Skeletal muscle tissue (tissue), 4 donors: ENCODE results near the gene CTTNBP2. TPM values are rescaled to one million over a fixed set of nuclear protein-coding genes. Genes with fewer than 3 reads are reported as not detected.

Experiments used
- H3K27ac ChIP-seq: one replicate; pipeline ENCODE4 v1.7.0; 2013; ENCODE audit warnings: mild to moderate bottlenecking, low read depth, low read length, inconsistent platforms
- H3K27me3 ChIP-seq, 3 donors: one replicate each; pipeline ENCODE4 v1.7.0; 2013; ENCODE audit warnings: low read length in 3 of 3; ENCODE audit not compliant: control insufficient read depth in 3 of 3, insufficient read depth in 3 of 3
- H3K36me3 ChIP-seq, 3 donors: one replicate each; pipeline ENCODE4 v1.7.0; 2013; ENCODE audit warnings: low read length in 3 of 3; ENCODE audit not compliant: control insufficient read depth in 3 of 3, insufficient read depth in 3 of 3
- H3K4me1 ChIP-seq, 3 donors: one replicate each; pipeline ENCODE4 v1.7.0; 2013; ENCODE audit warnings: low read length in 3 of 3, mild to moderate bottlenecking in 3 of 3; ENCODE audit not compliant: control insufficient read depth in 3 of 3, insufficient read depth in 3 of 3
- H3K4me3 ChIP-seq, 3 donors: one replicate each; pipeline ENCODE4 v1.7.0; 2013; ENCODE audit warnings: low read length in 3 of 3
- H3K9ac ChIP-seq, 3 donors: one replicate each; pipeline ENCODE4 v1.7.0; 2013; ENCODE audit warnings: low read length in 3 of 3, mild to moderate bottlenecking in 3 of 3, moderate library complexity in 2 of 3, low read depth in 1 of 3
- H3K9me3 ChIP-seq, 3 donors: one replicate each; pipeline ENCODE4 v1.7.0; 2013; ENCODE audit warnings: low read length in 3 of 3; ENCODE audit not compliant: control insufficient read depth in 3 of 3
- total RNA-seq: library from RNA; depleted of rRNA; stranded (reverse); fragments of >200 nt; gene quantifications from one replicate; pipeline ENCODE4 v1.2.3, GENCODE V29; 2014
- donor health status: Osteomylitis.

Gene CTTNBP2
- total RNA-seq, 1 donor from 2014 or later, result 1.6 TPM

- peaks cover 0 to 3% (median 0%) of the 10 kb centered on the region in 3 donors for H3K9me3 ChIP-seq
- no peak overlapping the region for H3K9ac ChIP-seq
- H3K4me1 ChIP-seq, result no peaks in the 10 kb centered on the region
- no peak overlapping the region for H3K4me3 ChIP-seq
- H3K27ac ChIP-seq, result no peak overlapping the region
- no peaks in the 10 kb centered on the region for H3K27me3 ChIP-seq
- no peaks in the 10 kb centered on the region for H3K36me3 ChIP-seq
Measured at GRCh38 chr7:117793976-117794375, 79.3 kb downstream of the CTTNBP2 start.

DNA sequence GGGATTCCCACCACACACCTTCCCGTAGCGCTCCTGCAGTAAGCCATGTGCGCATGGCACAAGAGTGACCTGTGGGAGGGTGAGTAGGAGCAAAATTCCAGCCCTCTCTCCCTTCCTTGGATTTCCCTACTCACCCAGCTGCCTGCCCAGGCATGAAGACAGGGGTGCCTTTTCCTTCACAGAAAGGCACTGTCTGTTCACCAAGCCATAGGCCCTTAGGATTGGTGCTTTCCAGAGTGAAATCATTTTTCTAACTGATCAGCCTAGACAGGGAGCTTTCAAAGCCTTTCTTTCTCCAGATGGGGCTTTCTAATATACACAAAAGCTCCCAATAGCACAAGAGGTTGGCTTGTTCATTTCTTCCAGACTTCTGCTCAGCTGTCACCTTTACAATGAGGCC lies 79.7 kb downstream of the CTTNBP2 start:
- H3K36me3 ChIP-seq, result no peaks in the 10 kb centered on the region
- H3K27ac ChIP-seq, result no peak overlapping the region
- peaks cover 0 to 3% (median 0%) of the 10 kb centered on the region in 3 donors for H3K9me3 ChIP-seq
- no peak overlapping the region for H3K4me3 ChIP-seq
- no peak overlapping the region for H3K9ac ChIP-seq
- H3K27me3 ChIP-seq, result no peaks in the 10 kb centered on the region
- H3K4me1 ChIP-seq, result no peaks in the 10 kb centered on the region

GRCh38 chr7:117791877-117792780 lies 81.1 kb downstream of the CTTNBP2 start:
- no peak overlapping the region for H3K9ac ChIP-seq
- H3K27me3 ChIP-seq, result no peaks in the 10 kb centered on the region
- no peak overlapping the region for H3K27ac ChIP-seq
- peaks cover 0 to 3% (median 0%) of the 10 kb centered on the region in 3 donors for H3K9me3 ChIP-seq
- H3K36me3 ChIP-seq, result no peaks in the 10 kb centered on the region
- no peak overlapping the region for H3K4me3 ChIP-seq
- no peaks in the 10 kb centered on the region for H3K4me1 ChIP-seq

DNA sequence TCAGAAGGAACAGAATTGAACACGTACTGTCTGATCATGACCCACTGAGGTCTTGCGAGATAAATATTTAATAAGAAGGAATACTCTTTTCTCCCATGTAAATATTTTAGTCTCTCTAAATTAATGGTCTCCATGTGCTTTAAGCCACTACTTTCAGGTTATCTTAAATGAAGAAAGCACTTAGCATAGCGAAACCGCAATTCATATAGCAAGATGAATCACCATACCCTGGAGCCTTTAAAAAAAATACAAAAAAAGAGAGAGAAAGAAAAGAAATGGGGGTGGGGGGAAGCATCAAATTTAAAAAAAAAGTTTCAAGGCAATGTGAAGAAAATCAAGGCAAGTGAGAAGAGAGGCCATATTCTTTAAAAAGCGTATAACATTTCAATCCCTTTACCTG lies 82.5 kb downstream of the CTTNBP2 start:
- no peaks in the 10 kb centered on the region for H3K4me1 ChIP-seq
- no peak overlapping the region for H3K27ac ChIP-seq
- H3K9ac ChIP-seq, result no peak overlapping the region
- H3K27me3 ChIP-seq, result no peaks in the 10 kb centered on the region
- H3K36me3 ChIP-seq, result no peaks in the 10 kb centered on the region
- H3K9me3 ChIP-seq, result peaks cover 0 to 3% (median 0%) of the 10 kb centered on the region in 3 donors
- no peak overlapping the region for H3K4me3 ChIP-seq

DNA sequence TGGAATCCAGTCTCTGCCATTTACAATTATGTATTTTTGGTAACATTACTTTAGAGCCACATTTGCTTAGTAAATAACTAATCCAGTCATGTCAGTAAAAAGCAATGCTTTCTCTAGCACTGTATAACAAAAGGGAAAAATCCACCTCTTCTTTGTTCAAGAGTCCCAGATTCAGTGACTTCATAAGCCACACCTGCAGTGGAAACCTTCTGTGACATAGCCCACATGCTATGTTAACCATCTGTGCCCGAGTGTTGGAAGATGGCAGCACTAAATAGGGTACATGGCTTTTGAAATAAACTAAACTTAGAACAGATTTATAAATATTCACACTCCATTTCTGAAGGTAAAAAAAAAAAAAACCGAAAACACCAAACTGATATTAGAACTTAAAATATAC lies 83.0 kb downstream of the CTTNBP2 start:
- peaks cover 0 to 3% (median 0%) of the 10 kb centered on the region in 3 donors for H3K9me3 ChIP-seq
- no peaks in the 10 kb centered on the region for H3K27me3 ChIP-seq
- no peak overlapping the region for H3K9ac ChIP-seq

GRCh38 chr7:117785431-117785830 lies 87.8 kb downstream of the CTTNBP2 start:
- H3K36me3 ChIP-seq, result no peaks in the 10 kb centered on the region
- no peak overlapping the region for H3K27ac ChIP-seq
- no peak overlapping the region for H3K4me3 ChIP-seq
- no peaks in the 10 kb centered on the region for H3K4me1 ChIP-seq
- no peak overlapping the region for H3K9ac ChIP-seq
- H3K9me3 ChIP-seq, result no peaks in the 10 kb centered on the region
- no peaks in the 10 kb centered on the region for H3K27me3 ChIP-seq

More for the DNA sequence above, 83.0 kb downstream of the CTTNBP2 start:
- no peaks in the 10 kb centered on the region for H3K36me3 ChIP-seq
- no peaks in the 10 kb centered on the region for H3K4me1 ChIP-seq
- no peak overlapping the region for H3K4me3 ChIP-seq
- H3K27ac ChIP-seq, result no peak overlapping the region

DNA sequence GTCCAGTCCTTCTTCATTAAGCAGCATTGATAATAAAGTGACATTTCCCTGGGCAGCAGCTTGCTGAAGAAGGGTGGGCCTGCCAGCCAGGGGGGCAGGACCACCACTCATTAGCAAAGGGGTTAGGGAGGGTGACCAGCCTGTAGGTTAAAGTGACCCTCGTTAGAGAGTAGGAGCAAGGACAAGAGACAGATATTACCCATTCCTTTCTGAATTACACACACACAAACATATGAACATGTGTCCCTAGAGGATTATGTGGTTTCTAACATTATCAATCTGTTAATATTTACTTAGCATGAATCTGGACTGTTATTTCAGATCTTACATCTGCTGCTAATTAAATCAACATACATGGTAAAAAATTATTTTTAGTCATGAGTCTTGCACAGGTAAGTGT lies 88.9 kb downstream of the CTTNBP2 start:
- H3K36me3 ChIP-seq, result no peaks in the 10 kb centered on the region
- H3K27ac ChIP-seq, result no peak overlapping the region
- H3K9me3 ChIP-seq, result no peaks in the 10 kb centered on the region
- H3K4me3 ChIP-seq, result no peak overlapping the region
- no peak overlapping the region for H3K9ac ChIP-seq
- no peaks in the 10 kb centered on the region for H3K27me3 ChIP-seq
- H3K4me1 ChIP-seq, result no peaks in the 10 kb centered on the region

- H3K4me3 ChIP-seq, result no peak overlapping the region
- no peaks in the 10 kb centered on the region for H3K27me3 ChIP-seq
- no peak overlapping the region for H3K27ac ChIP-seq
- no peaks in the 10 kb centered on the region for H3K4me1 ChIP-seq
- H3K9me3 ChIP-seq, result no peaks in the 10 kb centered on the region
- no peaks in the 10 kb centered on the region for H3K36me3 ChIP-seq
- no peak overlapping the region for H3K9ac ChIP-seq
Measured at GRCh38 chr7:117782761-117783160, 90.5 kb downstream of the CTTNBP2 start.

DNA sequence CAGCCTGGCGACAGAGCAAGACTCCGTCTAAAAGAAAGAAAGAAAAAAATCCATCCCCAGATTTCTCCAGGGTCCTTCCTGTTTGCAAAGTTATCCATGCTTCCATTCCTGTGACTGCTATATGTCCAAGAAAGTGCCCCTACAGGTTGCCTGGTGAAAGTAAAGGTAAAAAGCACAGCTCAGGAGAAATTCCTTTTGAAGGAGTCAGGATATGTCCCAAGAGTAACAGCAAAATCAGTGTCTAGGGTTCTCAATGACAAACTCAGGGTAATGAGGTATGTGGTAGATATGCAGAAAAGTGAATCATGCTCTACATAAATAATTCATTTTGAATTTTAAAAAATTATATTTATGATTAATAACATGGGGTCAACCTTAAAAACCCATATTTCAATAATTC lies 91.5 kb downstream of the CTTNBP2 start:
- no peaks in the 10 kb centered on the region for H3K4me1 ChIP-seq
- no peak overlapping the region for H3K4me3 ChIP-seq
- H3K27me3 ChIP-seq, result no peaks in the 10 kb centered on the region
- H3K9me3 ChIP-seq, result no peaks in the 10 kb centered on the region
- no peaks in the 10 kb centered on the region for H3K36me3 ChIP-seq
- H3K9ac ChIP-seq, result no peak overlapping the region
- no peak overlapping the region for H3K27ac ChIP-seq

- Histone ChIP-seq H3K9ac (no peak overlapping the region), H3K27me3 (no peaks in the 10 kb centered on the region), H3K4me3 (no peak overlapping the region), H3K36me3 (no peaks in the 10 kb centered on the region), H3K27ac (no peak overlapping the region), H3K9me3 (no peaks in the 10 kb centered on the region), H3K4me1 (no peaks in the 10 kb centered on the region)
Measured at GRCh38 chr7:117780832-117781231, 92.4 kb downstream of the CTTNBP2 start.
